Measurements from ENCODE around the gene SSBP4. TPM values are rescaled to one million over a fixed set of nuclear protein-coding genes. Genes with fewer than 3 reads are reported as not detected.

Gene SSBP4
- total RNA-seq, 2 donors from 2014 or later = 54.4 to 56.9 TPM

- intact Hi-C loops (cut with DNase I) = no loop called here
- DNase-seq (ENCODE audit: low spot score) = no peak
These were observed 8.0 kb downstream of the SSBP4 start for GRCh38 chr19:18427080-18427742.

GRCh38 chr19:18427743-18428113 lies 8.5 kb downstream of the SSBP4 start:
- DNase-seq (ENCODE audit: low spot score) = no peak
- intact Hi-C loops (cut with DNase I) = no loop called here

GRCh38 chr19:18428173-18428786 lies 9.1 kb downstream of the SSBP4 start:
- DNase-seq (ENCODE audit: low spot score) = no peak
- intact Hi-C loops (cut with DNase I) = no loop called here

- intact Hi-C loops (cut with DNase I) = no loop called here
- peak; percentile 93 for DNase-seq (ENCODE audit: low spot score)
These were observed 9.8 kb downstream of the SSBP4 start for GRCh38 chr19:18428787-18429674.

- no peak for DNase-seq (ENCODE audit: low spot score)
- intact Hi-C loops (cut with DNase I) = no loop called here
These were observed 10.7 kb downstream of the SSBP4 start for GRCh38 chr19:18429717-18430416.

GRCh38 chr19:18430417-18431144 lies 11.4 kb downstream of the SSBP4 start:
- intact Hi-C loops (cut with DNase I) = no loop called here
- DNase-seq (ENCODE audit: low spot score) = no peak

GRCh38 chr19:18431351-18432197 lies 12.4 kb downstream of the SSBP4 start:
- DNase-seq (ENCODE audit: low spot score) = no peak
- intact Hi-C loops (cut with DNase I) = no loop called here

- intact Hi-C loops (cut with DNase I) = no loop called here
- no peak for DNase-seq (ENCODE audit: low spot score)
These were observed 13.2 kb downstream of the SSBP4 start for GRCh38 chr19:18432275-18433014.

GRCh38 chr19:18433015-18433691 lies 14.0 kb downstream of the SSBP4 start:
- intact Hi-C loops (cut with DNase I) = no loop called here
- DNase-seq (ENCODE audit: low spot score) = no peak

GRCh38 chr19:18433735-18434398 lies 14.7 kb downstream of the SSBP4 start:
- no peak for DNase-seq (ENCODE audit: low spot score)
- intact Hi-C loops (cut with DNase I) = no loop called here

GRCh38 chr19:18434411-18435175 lies 15.4 kb downstream of the SSBP4 start:
- DNase-seq (ENCODE audit: low spot score) = no peak
- intact Hi-C loops (cut with DNase I) = no loop called here

- intact Hi-C loops (cut with DNase I) = no loop called here
- no peak for DNase-seq (ENCODE audit: low spot score)
These were observed 16.1 kb downstream of the SSBP4 start for GRCh38 chr19:18435178-18435841.

- DNase-seq (ENCODE audit: low spot score) = no peak
- intact Hi-C loops (cut with DNase I) = no loop called here
These were observed 16.9 kb downstream of the SSBP4 start for GRCh38 chr19:18435842-18436670.

GRCh38 chr19:18436671-18437490 lies 17.7 kb downstream of the SSBP4 start:
- intact Hi-C loops (cut with DNase I) = no loop called here
- DNase-seq (ENCODE audit: low spot score) = peak; percentile 91

Data from posterior vena cava (tissue), 2 donors.